ENCODE measurements around the gene ZNF75A.

- TF ChIP-seq CTCF (IDR thresholded peaks at IDR 0.05) (no peak), POLR2A (IDR thresholded peaks at IDR 0.05) (no peak)
These were observed 50.8 kb downstream of the ZNF75A start for GRCh38 chr16:3356118-3356517.
